Progenitor cell of endocrine pancreas (in vitro differentiated cells): Measurements from ENCODE around the gene OR5K1. TPM values are rescaled to one million over a fixed set of nuclear protein-coding genes. Genes with fewer than 3 reads are reported as not detected.

Experiments
- DNase-seq: peaks from one replicate; pipeline ENCODE4 v3.0.0; 2021; ENCODE audit warnings: low spot score; ENCODE audit not compliant: unreplicated experiment
- H3K27ac Mint-ChIP-seq: 2 replicates; pipeline ENCODE4 v1.8.0; 2021; ENCODE audit warnings: mild to moderate bottlenecking, moderate library complexity, mixed read lengths
- H3K27me3 Mint-ChIP-seq: 2 replicates; pipeline ENCODE4 v1.8.0; 2021; ENCODE audit warnings: mixed read lengths
- H3K36me3 Mint-ChIP-seq: 2 replicates; pipeline ENCODE4 v1.8.0; 2022; ENCODE audit warnings: mixed read lengths; ENCODE audit not compliant: insufficient read depth
- H3K4me1 Mint-ChIP-seq: 2 replicates; pipeline ENCODE4 v1.8.0; 2021; ENCODE audit warnings: low read depth, mixed read lengths
- H3K4me3 Mint-ChIP-seq: 2 replicates; pipeline ENCODE4 v1.8.0; 2021; ENCODE audit warnings: low read depth, mild to moderate bottlenecking, moderate library complexity, mixed read lengths
- H3K9me3 Mint-ChIP-seq: 2 replicates; pipeline ENCODE4 v1.8.0; 2021; ENCODE audit warnings: low read depth, mixed read lengths
- CTCF ChIP-seq: fragments of 200-600 bp; sonication (generic); IDR thresholded peaks from one replicate; pipeline ENCODE4 v1.5.0; 2021; ENCODE audit warnings: antibody characterized with exemption, mild to moderate bottlenecking; ENCODE audit not compliant: unreplicated experiment
- total RNA-seq: library from RNA; stranded (reverse); gene quantifications from 2 replicates; pipeline ENCODE4 v1.2.1, GENCODE V29; 2021

OR5K1 gene
- total RNA-seq, 1 donor from 2014 or later: not detected

- TF ChIP-seq CTCF: no peak
- no peak for DNase-seq
- no peak overlapping the region for H3K4me3 Mint-ChIP-seq
- H3K4me1 Mint-ChIP-seq: peaks cover 13% of the 10 kb centered on the region
- H3K36me3 Mint-ChIP-seq: no peaks in the 10 kb centered on the region
- no peaks in the 10 kb centered on the region for H3K9me3 Mint-ChIP-seq
- no peaks in the 10 kb centered on the region for H3K27me3 Mint-ChIP-seq
- no peak overlapping the region for H3K27ac Mint-ChIP-seq
Measured at GRCh38 chr3:98500019-98500418, 37.0 kb downstream of the OR5K1 start.

GRCh38 chr3:98501270-98501669, 38.3 kb downstream of the OR5K1 start:
- H3K4me3 Mint-ChIP-seq: no peak overlapping the region
- no peak for DNase-seq
- H3K27me3 Mint-ChIP-seq: no peaks in the 10 kb centered on the region
- H3K27ac Mint-ChIP-seq: no peak overlapping the region
- H3K9me3 Mint-ChIP-seq: no peaks in the 10 kb centered on the region
- H3K36me3 Mint-ChIP-seq: no peaks in the 10 kb centered on the region
- TF ChIP-seq CTCF: no peak
- peaks cover 13% of the 10 kb centered on the region for H3K4me1 Mint-ChIP-seq

GRCh38 chr3:98501863-98502576, 39.0 kb downstream of the OR5K1 start:
- H3K4me1 Mint-ChIP-seq: peaks cover 13% of the 10 kb centered on the region

GRCh38 chr3:98504539-98504938, 41.5 kb downstream of the OR5K1 start:
- DNase-seq: no peak
- no peaks in the 10 kb centered on the region for H3K27me3 Mint-ChIP-seq
- H3K9me3 Mint-ChIP-seq: no peaks in the 10 kb centered on the region
- no peak overlapping the region for H3K27ac Mint-ChIP-seq
- H3K4me1 Mint-ChIP-seq: peaks cover 13% of the 10 kb centered on the region
- TF ChIP-seq CTCF: no peak
- H3K4me3 Mint-ChIP-seq: no peak overlapping the region
- peaks cover 3% of the 10 kb centered on the region for H3K36me3 Mint-ChIP-seq

More at GRCh38 chr3:98501863-98502576, 39.0 kb downstream of the OR5K1 start:
- DNase-seq: no peak
- Mint-ChIP-seq H3K4me3 (no peak overlapping the region), H3K27me3 (no peaks in the 10 kb centered on the region), H3K27ac (no peak overlapping the region), H3K36me3 (no peaks in the 10 kb centered on the region), H3K9me3 (no peaks in the 10 kb centered on the region)
- TF ChIP-seq CTCF: no peak

GRCh38 chr3:98508582-98508981, 45.6 kb downstream of the OR5K1 start:
- no peak overlapping the region for H3K4me3 Mint-ChIP-seq
- no peak for TF ChIP-seq CTCF
- no peak overlapping the region for H3K27ac Mint-ChIP-seq
- DNase-seq: no peak
- H3K36me3 Mint-ChIP-seq: peaks cover 3% of the 10 kb centered on the region
- no peaks in the 10 kb centered on the region for H3K9me3 Mint-ChIP-seq
- H3K4me1 Mint-ChIP-seq: peaks cover 3% of the 10 kb centered on the region
- no peaks in the 10 kb centered on the region for H3K27me3 Mint-ChIP-seq
